ENCODE data around the gene GH2.
"Not testable (repeated sequence)": the region's sequence is repeated elsewhere in the genome, so short reads cannot be mapped to it uniquely, and the experiment has no call there.

GH2 gene

GRCh38 chr17:63881935-63882601 lies at the start of gene GH2:
Gene GH2 (minus strand): TSS chr17:63881944. CDS start chr17:63881801, 143 bp downstream.
- DNase-seq (ENCODE audit: low read depth): peak; percentile 14

GRCh38 chr17:63930951-63931575 lies 49.3 kb upstream of the GH2 start:
- DNase-seq (ENCODE audit: low read depth): peak; percentile 46

GRCh38 chr17:63929860-63930766 lies 48.4 kb upstream of the GH2 start:
- no peak for DNase-seq (ENCODE audit: low read depth)

GRCh38 chr17:63928966-63929695 lies 47.4 kb upstream of the GH2 start:
- DNase-seq (ENCODE audit: low read depth): no peak

- no peak for DNase-seq (ENCODE audit: low read depth)
Measured at GRCh38 chr17:63928172-63928666, 46.5 kb upstream of the GH2 start.

- DNase-seq (ENCODE audit: low read depth): no peak
Measured at GRCh38 chr17:63927464-63928171, 45.9 kb upstream of the GH2 start.

- DNase-seq (ENCODE audit: low read depth): no peak
Measured at GRCh38 chr17:63926164-63926563, 44.4 kb upstream of the GH2 start.

- no peak for DNase-seq (ENCODE audit: low read depth)
Measured at GRCh38 chr17:63925615-63926014, 43.9 kb upstream of the GH2 start.

GRCh38 chr17:63922402-63922801 lies 40.7 kb upstream of the GH2 start:
- not testable (repeated sequence) for DNase-seq (ENCODE audit: low read depth)

GRCh38 chr17:63920779-63921178 lies 39.0 kb upstream of the GH2 start:
- DNase-seq (ENCODE audit: low read depth): not testable (repeated sequence)

GRCh38 chr17:63920050-63920449 lies 38.3 kb upstream of the GH2 start:
- not testable (repeated sequence) for DNase-seq (ENCODE audit: low read depth)

- peak; percentile 35 for DNase-seq (ENCODE audit: low read depth)
Measured at GRCh38 chr17:63919311-63919723, 37.6 kb upstream of the GH2 start.

- not testable (repeated sequence) for DNase-seq (ENCODE audit: low read depth)
Measured at GRCh38 chr17:63918789-63919305, 37.1 kb upstream of the GH2 start, which contains the start of gene GH1. Gene GH1 (minus strand): TSS chr17:63918839. CDS start chr17:63918776, 63 bp downstream.

GRCh38 chr17:63918305-63918704 lies 36.6 kb upstream of the GH2 start:
- DNase-seq (ENCODE audit: low read depth): no peak

- DNase-seq (ENCODE audit: low read depth): no peak
Measured at GRCh38 chr17:63917646-63918045, 35.9 kb upstream of the GH2 start.

- DNase-seq (ENCODE audit: low read depth): not testable (repeated sequence)
Measured at GRCh38 chr17:63917206-63917605, 35.5 kb upstream of the GH2 start.

GRCh38 chr17:63916566-63917185 lies 34.9 kb upstream of the GH2 start:
- DNase-seq (ENCODE audit: low read depth): no peak

- DNase-seq (ENCODE audit: low read depth): not testable (repeated sequence)
Measured at GRCh38 chr17:63915753-63916152, 34.0 kb upstream of the GH2 start.

GRCh38 chr17:63914471-63914870 lies 32.7 kb upstream of the GH2 start:
- DNase-seq (ENCODE audit: low read depth): no peak

GRCh38 chr17:63911657-63912100 lies 29.9 kb upstream of the GH2 start:
- peak; percentile 12 for DNase-seq (ENCODE audit: low read depth)
